Sigmoid colon (tissue), 4 donors: ENCODE measurements around the gene MYH14.

Experiments
- POLR2AphosphoS5 ChIP-seq, 4 donors: sonication (generic); formaldehyde crosslinking; IDR thresholded peaks; one replicate each; pipeline ENCODE4 v1.6.1; 2017; ENCODE audit warnings: antibody characterized with exemption in 4 of 4
- TF ChIP-seq, protein P1 (sequence below), 4 experiments: fragments of 450-650 bp in 3 of 4; fragments of 200-600 bp in 1 of 4; IDR thresholded peaks; one replicate each; pipeline ENCODE4 v1.5.1; 2016 to 2019; ENCODE audit warnings: antibody characterized with exemption in 4 of 4, mild to moderate bottlenecking in 3 of 4, moderate library complexity in 2 of 4

DNA sequence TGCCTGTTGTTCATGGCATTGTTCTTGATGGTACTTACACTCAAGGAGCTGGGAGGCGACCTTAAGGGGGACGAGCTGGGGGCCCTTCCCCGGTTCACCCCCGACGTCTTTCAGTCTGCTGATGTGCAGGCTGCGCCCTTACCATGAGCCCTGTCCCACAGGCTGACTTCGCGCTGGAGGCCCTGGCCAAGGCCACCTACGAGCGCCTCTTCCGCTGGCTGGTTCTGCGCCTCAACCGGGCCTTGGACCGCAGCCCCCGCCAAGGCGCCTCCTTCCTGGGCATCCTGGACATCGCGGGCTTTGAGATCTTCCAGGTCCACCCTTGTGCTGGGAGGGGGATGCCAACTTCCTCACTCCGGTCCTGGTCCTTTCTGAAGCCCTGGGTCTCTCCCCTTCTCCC, 45.4 kb downstream of the MYH14 start:
- TF ChIP-seq, protein P1, sequence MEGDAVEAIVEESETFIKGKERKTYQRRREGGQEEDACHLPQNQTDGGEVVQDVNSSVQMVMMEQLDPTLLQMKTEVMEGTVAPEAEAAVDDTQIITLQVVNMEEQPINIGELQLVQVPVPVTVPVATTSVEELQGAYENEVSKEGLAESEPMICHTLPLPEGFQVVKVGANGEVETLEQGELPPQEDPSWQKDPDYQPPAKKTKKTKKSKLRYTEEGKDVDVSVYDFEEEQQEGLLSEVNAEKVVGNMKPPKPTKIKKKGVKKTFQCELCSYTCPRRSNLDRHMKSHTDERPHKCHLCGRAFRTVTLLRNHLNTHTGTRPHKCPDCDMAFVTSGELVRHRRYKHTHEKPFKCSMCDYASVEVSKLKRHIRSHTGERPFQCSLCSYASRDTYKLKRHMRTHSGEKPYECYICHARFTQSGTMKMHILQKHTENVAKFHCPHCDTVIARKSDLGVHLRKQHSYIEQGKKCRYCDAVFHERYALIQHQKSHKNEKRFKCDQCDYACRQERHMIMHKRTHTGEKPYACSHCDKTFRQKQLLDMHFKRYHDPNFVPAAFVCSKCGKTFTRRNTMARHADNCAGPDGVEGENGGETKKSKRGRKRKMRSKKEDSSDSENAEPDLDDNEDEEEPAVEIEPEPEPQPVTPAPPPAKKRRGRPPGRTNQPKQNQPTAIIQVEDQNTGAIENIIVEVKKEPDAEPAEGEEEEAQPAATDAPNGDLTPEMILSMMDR (IDR thresholded peaks at IDR 0.05), result no peak
- no peak for TF ChIP-seq POLR2AphosphoS5 (IDR thresholded peaks at IDR 0.05)
